BE2C (cell line): ENCODE measurements around the gene SLC35G2.
"Not testable (repeated sequence)": the region's sequence is repeated elsewhere in the genome, so short reads cannot be mapped to it uniquely, and the experiment has no call there.

Experiments used
- DNase-seq: peaks from one replicate; pipeline ENCODE4 v3.0.0-alpha.2; 2020
- H3K27me3 ChIP-seq: fragments of 250-450 bp; sonication (Bioruptor Pico); 2 replicates; pipeline ENCODE4 v1.5.1; 2020; ENCODE audit warnings: mild to moderate bottlenecking
- H3K36me3 ChIP-seq: fragments of 250-450 bp; sonication (Bioruptor Pico); 2 replicates; pipeline ENCODE4 v1.5.1; 2020; ENCODE audit warnings: mild to moderate bottlenecking
- H3K4me1 ChIP-seq: fragments of 250-450 bp; sonication (Bioruptor Pico); 2 replicates; pipeline ENCODE4 v1.5.1; 2020
- H3K4me3 ChIP-seq: 2 replicates; pipeline ENCODE4 v1.5.1; 2011; ENCODE audit warnings: low read depth, low read length
- H3K9me3 ChIP-seq: fragments of 250-450 bp; sonication (Bioruptor Pico); 2 replicates; pipeline ENCODE4 v1.5.1; 2020
- CTCF ChIP-seq: IDR thresholded peaks from 2 replicates; pipeline ENCODE4 v1.5.1; 2012; ENCODE audit warnings: mild to moderate bottlenecking, low read depth, low read length

SLC35G2 gene

GRCh38 chr3:136788154-136788553, 30.8 kb upstream of the SLC35G2 start:
- no peak for TF ChIP-seq CTCF
- no peaks in the 10 kb centered on the region for H3K27me3 ChIP-seq
- H3K9me3 ChIP-seq, result no peaks in the 10 kb centered on the region; the same call in 1 of the 2 replicates
- no peaks in the 10 kb centered on the region for H3K36me3 ChIP-seq
- H3K4me3 ChIP-seq, result no peak overlapping the region
- peaks cover 8% of the 10 kb centered on the region for H3K4me1 ChIP-seq
- no peak for DNase-seq

- no peak for TF ChIP-seq CTCF
- no peak for DNase-seq
- no peak overlapping the region for H3K4me3 ChIP-seq
- no peaks in the 10 kb centered on the region for H3K36me3 ChIP-seq
- H3K9me3 ChIP-seq, result no peaks in the 10 kb centered on the region; the same call in 1 of the 2 replicates
- H3K4me1 ChIP-seq, result peaks cover 8% of the 10 kb centered on the region
- no peaks in the 10 kb centered on the region for H3K27me3 ChIP-seq
Observed at GRCh38 chr3:136789976-136790375, 28.9 kb upstream of the SLC35G2 start.

GRCh38 chr3:136790786-136791185, 28.1 kb upstream of the SLC35G2 start:
- TF ChIP-seq CTCF, result no peak

GRCh38 chr3:136792556-136793330, 26.2 kb upstream of the SLC35G2 start:
- Histone ChIP-seq H3K9me3 (no peaks in the 10 kb centered on the region), H3K4me1 (no peaks in the 10 kb centered on the region), H3K27me3 (no peaks in the 10 kb centered on the region), H3K4me3 (no peak overlapping the region), H3K36me3 (no peaks in the 10 kb centered on the region)
- no peak for DNase-seq
- no peak for TF ChIP-seq CTCF

More at GRCh38 chr3:136790786-136791185, 28.1 kb upstream of the SLC35G2 start:
- peaks cover 8% of the 10 kb centered on the region for H3K4me1 ChIP-seq
- no peaks in the 10 kb centered on the region for H3K36me3 ChIP-seq
- H3K27me3 ChIP-seq, result no peaks in the 10 kb centered on the region
- DNase-seq, result no peak
- no peak overlapping the region for H3K4me3 ChIP-seq
- H3K9me3 ChIP-seq, result no peaks in the 10 kb centered on the region

GRCh38 chr3:136801146-136801545, 17.8 kb upstream of the SLC35G2 start:
- DNase-seq, H3K4me1 ChIP-seq, H3K27me3 ChIP-seq: not testable (repeated sequence)

GRCh38 chr3:136802481-136802996, 16.4 kb upstream of the SLC35G2 start:
- no peaks in the 10 kb centered on the region for H3K4me1 ChIP-seq
- H3K27me3 ChIP-seq, result no peaks in the 10 kb centered on the region
- H3K4me3 ChIP-seq, result no peak overlapping the region
- DNase-seq, result no peak
- no peak for TF ChIP-seq CTCF
- no peaks in the 10 kb centered on the region for H3K9me3 ChIP-seq
- H3K36me3 ChIP-seq, result no peaks in the 10 kb centered on the region

More at GRCh38 chr3:136801146-136801545, 17.8 kb upstream of the SLC35G2 start:
- H3K4me3 ChIP-seq, H3K9me3 ChIP-seq, H3K36me3 ChIP-seq: not testable (repeated sequence)
